GM23338 (cell line): Measurements from ENCODE around the gene SMAD3. TPM values are rescaled to one million over a fixed set of nuclear protein-coding genes. Genes with fewer than 3 reads are reported as not detected.

Experiments
- ATAC-seq: fragments of 200-7000 bp; cut with Tn5 transposase; 3 replicates; pipeline ENCODE4 v1.9.1; 2020
- DNase-seq: peaks from one replicate; pipeline ENCODE4 v3.0.0-alpha.2; 2015; ENCODE audit warnings: low spot score
- H2AFZ ChIP-seq: fragments of 200-600 bp; sonication (generic); 2 replicates; pipeline ENCODE4 v1.8.0; 2016; ENCODE audit warnings: antibody characterized with exemption, mild to moderate bottlenecking, moderate library complexity
- H3F3A ChIP-seq: fragments of 200-600 bp; sonication (generic); replicated peaks from 2 replicates; pipeline ENCODE4 v1.8.0; 2017; ENCODE audit warnings: antibody characterized with exemption, mixed run types, low read depth
- H3K27ac ChIP-seq: fragments of 200-600 bp; sonication (generic); 2 replicates; pipeline ENCODE4 v1.6.1; 2016; ENCODE audit warnings: low read depth
- H3K27me3 ChIP-seq: fragments of 200-600 bp; sonication (generic); 2 replicates; pipeline ENCODE4 v1.8.0; 2016; ENCODE audit warnings: mild to moderate bottlenecking, mixed run types, moderate library complexity; ENCODE audit not compliant: insufficient read depth
- H3K36me3 ChIP-seq: fragments of 200-600 bp; sonication (generic); 2 replicates; pipeline ENCODE4 v1.8.0; 2016; ENCODE audit warnings: mild to moderate bottlenecking; ENCODE audit not compliant: insufficient read depth
- H3K4me1 ChIP-seq: fragments of 200-600 bp; sonication (generic); 2 replicates; pipeline ENCODE4 v1.8.0; 2016; ENCODE audit warnings: mild to moderate bottlenecking, moderate library complexity; ENCODE audit not compliant: insufficient read depth
- H3K4me2 ChIP-seq: fragments of 200-600 bp; sonication (generic); 2 replicates; pipeline ENCODE4 v1.7.1; 2017; ENCODE audit warnings: mixed run types
- H3K4me3 ChIP-seq: fragments of 200-600 bp; sonication (generic); 2 replicates; pipeline ENCODE4 v1.6.1; 2016; ENCODE audit warnings: mixed run types
- H3K79me2 ChIP-seq: fragments of 200-600 bp; sonication (generic); replicated peaks from 2 replicates; pipeline ENCODE4 v1.8.0; 2017; ENCODE audit warnings: mild to moderate bottlenecking; ENCODE audit not compliant: insufficient read depth
- H3K9me2 ChIP-seq: fragments of 200-600 bp; sonication (generic); 2 replicates; pipeline ENCODE4 v1.8.0; 2017; ENCODE audit not compliant: insufficient read depth
- H4K20me1 ChIP-seq: fragments of 200-600 bp; sonication (generic); replicated peaks from 2 replicates; pipeline ENCODE4 v1.8.0; 2017; ENCODE audit warnings: mild to moderate bottlenecking; ENCODE audit not compliant: insufficient read depth
- H3K27ac Mint-ChIP-seq: 2 replicates; pipeline ENCODE4 v1.8.0; 2020; ENCODE audit warnings: inconsistent platforms, mild to moderate bottlenecking, moderate library complexity, mixed read lengths
- H3K27me3 Mint-ChIP-seq: 3 replicates; pipeline ENCODE4 v1.8.0; 2022; ENCODE audit warnings: low read depth, mild to moderate bottlenecking, moderate library complexity, mixed read lengths, inconsistent platforms; ENCODE audit not compliant: insufficient read depth, poor library complexity
- H3K36me3 Mint-ChIP-seq: 3 replicates; pipeline ENCODE4 v1.8.0; 2021; ENCODE audit warnings: low read depth, mild to moderate bottlenecking, inconsistent platforms, moderate library complexity, mixed read lengths
- H3K4me1 Mint-ChIP-seq: 3 replicates; pipeline ENCODE4 v1.8.0; 2020; ENCODE audit warnings: mild to moderate bottlenecking, inconsistent platforms, mixed read lengths
- H3K4me3 Mint-ChIP-seq: 3 replicates; pipeline ENCODE4 v1.8.0; 2021; ENCODE audit warnings: moderate library complexity, mild to moderate bottlenecking, inconsistent platforms, mixed read lengths
- H3K9me3 Mint-ChIP-seq: 3 replicates; pipeline ENCODE4 v1.8.0; 2020; ENCODE audit warnings: moderate library complexity, mild to moderate bottlenecking, inconsistent platforms, mixed read lengths
- ETS1 ChIP-seq: IDR thresholded peaks from 2 replicates; pipeline ENCODE4 v1.6.1; 2016; ENCODE audit warnings: antibody characterized with exemption
- EZH2phosphoT487 ChIP-seq: fragments of 200-600 bp; sonication (generic); IDR thresholded peaks from one replicate; pipeline ENCODE4 v1.8.1; 2018; ENCODE audit warnings: antibody characterized with exemption; ENCODE audit not compliant: unreplicated experiment
- NANOG ChIP-seq: IDR thresholded peaks from 2 replicates; pipeline ENCODE4 v1.6.1; 2016; ENCODE audit warnings: antibody characterized with exemption, borderline replicate concordance
- POLR2AphosphoS5 ChIP-seq: IDR thresholded peaks from 2 replicates; pipeline ENCODE4 v1.6.1; 2016; ENCODE audit warnings: antibody characterized with exemption, low read depth
- REST ChIP-seq: IDR thresholded peaks from one replicate; pipeline ENCODE4 v1.6.1; 2018; ENCODE audit warnings: antibody characterized with exemption; ENCODE audit not compliant: unreplicated experiment
- ZNF114 ChIP-seq: fragments of 250-450 bp; sonication (Bioruptor Pico); IDR thresholded peaks from 2 replicates; pipeline ENCODE4 v1.5.0; 2020; ENCODE audit warnings: mild to moderate bottlenecking, moderate library complexity
- ZNF462 ChIP-seq: fragments of 250-450 bp; sonication (Bioruptor Pico); IDR thresholded peaks from 2 replicates; pipeline ENCODE4 v1.5.0; 2020; ENCODE audit warnings: mild to moderate bottlenecking, moderate library complexity
- polyA plus RNA-seq: library from polyadenylated mRNA; unstranded; fragments of >200 nt; fragmentation: Nextera tagmentation; extraction: Ambion mirVana; gene quantifications from 2 replicates; pipeline ENCODE4 v1.2.1, GENCODE V29; 2016
- total RNA-seq: library from RNA; depleted of rRNA; stranded (reverse); fragments of >200 nt; shearing (Covaris generic); gene quantifications from 2 replicates; pipeline ENCODE4 v1.2.3, GENCODE V29; 2014

The SMAD3 gene
- total and polyA plus RNA-seq, 2 experiments from 2014 or later: 4.9 to 11.6 TPM

GRCh38 chr15:67048281-67049279 lies 16.8 kb upstream of the SMAD3 start (continued):
- TF ChIP-seq REST (no peak), POLR2AphosphoS5 (no peak), ZNF114 (no peak)

- H3F3A ChIP-seq: 0 out of 2 replicates have a peak, but pooled peaks cover 2% of the 10 kb centered on the region
- H3K4me1 Mint-ChIP-seq: peaks cover 8% of the 10 kb centered on the region
- no peaks in the 10 kb centered on the region for H3K9me3 Mint-ChIP-seq
- no peak for DNase-seq
- no peak overlapping the region for H3K27ac ChIP-seq
- no peak overlapping the region for H3K4me3 ChIP-seq
- no peaks in the 10 kb centered on the region; the same call in 1 of the 2 replicates for H3K4me1 ChIP-seq
- peaks cover 1% of the 10 kb centered on the region for H3K27me3 Mint-ChIP-seq
- H2AFZ ChIP-seq: no peak overlapping the region; the same call in none of the 2 replicates
- no peak overlapping the region for H3K4me2 ChIP-seq
- no peaks in the 10 kb centered on the region for H4K20me1 ChIP-seq
- no peak for ATAC-seq
- H3K27ac Mint-ChIP-seq: no peak overlapping the region
- H3K36me3 ChIP-seq: no peaks in the 10 kb centered on the region
- H3K27me3 ChIP-seq: no peaks in the 10 kb centered on the region
- H3K79me2 ChIP-seq: no peaks in the 10 kb centered on the region
- H3K4me3 Mint-ChIP-seq: no peak overlapping the region
- H3K36me3 Mint-ChIP-seq: no peaks in the 10 kb centered on the region
- no peaks in the 10 kb centered on the region for H3K9me2 ChIP-seq
- TF ChIP-seq EZH2phosphoT487: no peak
- TF ChIP-seq NANOG: no peak
- no peak for TF ChIP-seq ETS1
- TF ChIP-seq REST: no peak
- no peak for TF ChIP-seq POLR2AphosphoS5
- no peak for TF ChIP-seq ZNF462 (CRISPR knock-in tag)
Observed at GRCh38 chr15:67049351-67050044, 15.9 kb upstream of the SMAD3 start.
